Mesothelial cell of epicardium (in vitro differentiated cells): ENCODE data around the gene WDR45B. TPM values are rescaled to one million over a fixed set of nuclear protein-coding genes. Genes with fewer than 3 reads are reported as not detected.

Experiments
- DNase-seq, 2 experiments: peaks; one replicate each; pipeline ENCODE4 v3.0.0; 2021; ENCODE audit warnings: low spot score in 2 of 2; ENCODE audit not compliant: unreplicated experiment in 2 of 2
- H3K27ac Mint-ChIP-seq: 2 replicates; pipeline ENCODE4 v1.8.0; 2021; ENCODE audit warnings: mixed read lengths
- H3K27me3 Mint-ChIP-seq: 2 replicates; pipeline ENCODE4 v1.8.0; 2021; ENCODE audit warnings: low read depth, mixed read lengths
- H3K36me3 Mint-ChIP-seq: 2 replicates; pipeline ENCODE4 v1.8.0; 2021; ENCODE audit warnings: mixed read lengths
- H3K4me1 Mint-ChIP-seq: 2 replicates; pipeline ENCODE4 v1.8.0; 2021; ENCODE audit warnings: mixed read lengths
- H3K4me3 Mint-ChIP-seq: 2 replicates; pipeline ENCODE4 v1.8.0; 2021; ENCODE audit warnings: mild to moderate bottlenecking, moderate library complexity, mixed read lengths
- H3K9me3 Mint-ChIP-seq: 2 replicates; pipeline ENCODE4 v1.8.0; 2021; ENCODE audit warnings: mixed read lengths
- total RNA-seq: library from RNA; stranded (reverse); gene quantifications from 3 replicates; pipeline ENCODE4 v1.2.1, GENCODE V29; 2021
- TF ChIP-seq, protein P1 (sequence below): fragments of 200-600 bp; sonication (generic); IDR thresholded peaks from one replicate; pipeline ENCODE4 v1.5.0; 2021; ENCODE audit warnings: antibody characterized with exemption; ENCODE audit not compliant: unreplicated experiment

The WDR45B gene
- total RNA-seq, 1 donor from 2014 or later, result 92.3 TPM

DNA sequence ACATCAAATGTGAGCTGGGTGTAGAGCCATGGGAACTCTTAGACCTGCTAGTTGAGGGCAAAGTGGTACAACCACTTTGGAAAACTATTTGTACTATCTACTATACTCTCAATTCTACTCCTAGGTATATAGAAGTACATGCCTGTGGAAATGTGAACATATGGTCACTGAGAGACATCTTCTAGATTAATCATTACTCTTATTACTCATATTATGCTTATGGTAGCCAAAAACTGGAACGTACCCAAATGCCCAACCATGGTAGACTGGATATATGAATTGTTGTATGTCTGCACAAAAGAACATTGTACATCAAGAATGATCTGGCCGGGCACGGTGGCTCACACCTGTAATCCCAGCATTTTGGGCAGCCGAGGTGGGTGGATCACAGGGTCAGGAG lies 2.7 kb downstream of the WDR45B start:
- Mint-ChIP-seq H3K4me1 (peaks cover 13% of the 10 kb centered on the region), H3K27ac (peak overlapping the region; percentile 21), H3K36me3 (peaks cover 15% of the 10 kb centered on the region), H3K4me3 (peak overlapping the region; percentile 88), H3K9me3 (no peaks in the 10 kb centered on the region), H3K27me3 (no peaks in the 10 kb centered on the region)
- TF ChIP-seq, protein P1, sequence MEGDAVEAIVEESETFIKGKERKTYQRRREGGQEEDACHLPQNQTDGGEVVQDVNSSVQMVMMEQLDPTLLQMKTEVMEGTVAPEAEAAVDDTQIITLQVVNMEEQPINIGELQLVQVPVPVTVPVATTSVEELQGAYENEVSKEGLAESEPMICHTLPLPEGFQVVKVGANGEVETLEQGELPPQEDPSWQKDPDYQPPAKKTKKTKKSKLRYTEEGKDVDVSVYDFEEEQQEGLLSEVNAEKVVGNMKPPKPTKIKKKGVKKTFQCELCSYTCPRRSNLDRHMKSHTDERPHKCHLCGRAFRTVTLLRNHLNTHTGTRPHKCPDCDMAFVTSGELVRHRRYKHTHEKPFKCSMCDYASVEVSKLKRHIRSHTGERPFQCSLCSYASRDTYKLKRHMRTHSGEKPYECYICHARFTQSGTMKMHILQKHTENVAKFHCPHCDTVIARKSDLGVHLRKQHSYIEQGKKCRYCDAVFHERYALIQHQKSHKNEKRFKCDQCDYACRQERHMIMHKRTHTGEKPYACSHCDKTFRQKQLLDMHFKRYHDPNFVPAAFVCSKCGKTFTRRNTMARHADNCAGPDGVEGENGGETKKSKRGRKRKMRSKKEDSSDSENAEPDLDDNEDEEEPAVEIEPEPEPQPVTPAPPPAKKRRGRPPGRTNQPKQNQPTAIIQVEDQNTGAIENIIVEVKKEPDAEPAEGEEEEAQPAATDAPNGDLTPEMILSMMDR, result no peak
- no peak for DNase-seq

DNA sequence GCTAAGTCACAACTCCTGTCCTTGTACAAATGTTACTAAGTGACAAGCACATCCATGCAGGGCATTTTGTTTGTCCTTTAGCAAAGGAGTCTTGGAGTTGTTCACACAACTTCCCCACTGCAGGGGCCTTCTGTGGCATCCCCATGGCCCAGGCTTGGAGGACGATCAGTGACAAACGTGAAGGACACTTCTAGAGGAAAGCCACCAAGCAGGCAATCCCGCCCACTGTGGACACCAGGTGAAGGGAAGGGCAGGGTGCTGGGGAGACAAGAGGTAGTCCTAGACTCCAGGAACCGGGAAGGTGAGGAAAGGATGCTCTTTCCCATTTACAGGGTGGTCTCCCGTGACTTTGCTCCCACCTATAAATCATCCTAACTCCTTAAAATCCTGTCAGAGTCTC lies 4.1 kb downstream of the WDR45B start:
- TF ChIP-seq, protein P1, result no peak
- H3K9me3 Mint-ChIP-seq, result no peaks in the 10 kb centered on the region
- DNase-seq, result no peak
- no peak overlapping the region for H3K4me3 Mint-ChIP-seq
- peaks cover 23% of the 10 kb centered on the region for H3K36me3 Mint-ChIP-seq
- no peaks in the 10 kb centered on the region for H3K27me3 Mint-ChIP-seq
- peaks cover 11% of the 10 kb centered on the region for H3K4me1 Mint-ChIP-seq
- H3K27ac Mint-ChIP-seq, result peak overlapping the region; percentile 30

DNA sequence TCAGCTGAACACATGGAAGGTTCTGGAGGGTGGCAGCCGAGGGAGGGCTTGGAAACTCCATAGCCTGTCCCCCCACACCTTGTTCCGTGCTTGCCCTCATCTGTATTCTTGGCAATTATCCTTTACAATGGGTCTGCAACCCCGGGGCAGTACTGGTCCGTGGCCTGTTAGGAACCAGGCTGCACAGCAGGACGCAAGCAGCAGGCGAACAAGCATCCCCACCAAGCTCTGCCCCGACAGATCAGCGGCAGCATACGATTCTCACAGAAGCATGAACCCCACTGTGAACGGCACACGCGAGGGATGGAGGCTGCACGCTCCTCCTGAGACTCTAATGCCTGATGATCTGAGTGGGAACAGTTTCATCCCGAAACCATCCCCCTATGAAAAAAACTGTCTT lies 6.2 kb downstream of the WDR45B start:
- Mint-ChIP-seq H3K4me3 (no peak overlapping the region), H3K27ac (no peak overlapping the region), H3K27me3 (no peaks in the 10 kb centered on the region), H3K36me3 (peaks cover 34% of the 10 kb centered on the region), H3K9me3 (peaks cover 6% of the 10 kb centered on the region), H3K4me1 (peaks cover 13% of the 10 kb centered on the region)
- TF ChIP-seq, protein P1, result no peak
- no peak for DNase-seq

DNA sequence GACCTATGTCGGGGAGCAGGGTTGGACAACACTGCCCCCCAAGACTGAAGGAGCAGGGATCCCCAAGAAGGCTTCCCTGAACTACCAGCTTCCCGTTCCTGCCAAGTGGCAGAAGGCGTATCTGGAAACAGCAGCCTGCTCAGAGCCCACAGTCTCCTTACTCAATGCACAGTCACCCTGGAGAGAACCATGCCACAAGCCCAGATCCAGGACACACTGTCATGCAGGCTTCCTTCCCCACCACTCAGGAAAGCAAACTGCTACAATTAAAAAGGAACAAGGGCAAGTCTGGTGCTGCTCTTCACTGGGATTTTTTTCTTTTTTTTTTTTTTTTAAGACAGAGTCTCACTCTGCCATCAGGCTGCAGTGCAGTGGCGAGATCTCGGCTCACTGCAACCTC lies 8.2 kb downstream of the WDR45B start:
- Mint-ChIP-seq H3K9me3 (peaks cover 10% of the 10 kb centered on the region), H3K27me3 (no peaks in the 10 kb centered on the region), H3K27ac (peak overlapping the region; percentile 47), H3K36me3 (peaks cover 38% of the 10 kb centered on the region), H3K4me3 (no peak overlapping the region), H3K4me1 (peaks cover 12% of the 10 kb centered on the region)
- DNase-seq, result no peak
- TF ChIP-seq, protein P1, result no peak

DNA sequence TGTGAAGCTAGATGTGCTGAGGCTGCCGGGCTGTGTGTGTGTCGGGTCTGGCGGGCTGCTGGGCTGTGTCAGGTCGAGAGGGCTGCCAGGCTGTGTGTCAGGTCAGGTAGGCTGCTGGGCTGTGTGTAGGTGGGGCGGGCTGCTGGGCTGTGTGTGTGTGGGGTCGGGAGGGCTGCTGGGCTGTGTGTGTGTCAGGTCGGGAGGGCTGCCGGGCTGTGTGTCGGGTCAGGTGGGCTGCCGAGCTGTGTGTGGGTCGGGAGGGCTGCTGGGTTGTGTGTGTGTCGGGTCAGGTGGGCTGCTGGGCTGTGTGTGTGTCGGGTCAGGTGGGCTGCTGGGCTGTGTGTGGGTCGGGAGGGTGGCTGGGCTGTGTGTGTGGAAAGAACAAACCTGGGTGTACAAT lies 8.6 kb downstream of the WDR45B start:
- TF ChIP-seq, protein P1, result no peak
- peaks cover 14% of the 10 kb centered on the region for H3K4me1 Mint-ChIP-seq
- H3K27ac Mint-ChIP-seq, result peak overlapping the region; percentile 55
- peaks cover 40% of the 10 kb centered on the region for H3K36me3 Mint-ChIP-seq
- H3K4me3 Mint-ChIP-seq, result no peak overlapping the region
- H3K9me3 Mint-ChIP-seq, result peaks cover 10% of the 10 kb centered on the region
- H3K27me3 Mint-ChIP-seq, result no peaks in the 10 kb centered on the region
- no peak for DNase-seq

DNA sequence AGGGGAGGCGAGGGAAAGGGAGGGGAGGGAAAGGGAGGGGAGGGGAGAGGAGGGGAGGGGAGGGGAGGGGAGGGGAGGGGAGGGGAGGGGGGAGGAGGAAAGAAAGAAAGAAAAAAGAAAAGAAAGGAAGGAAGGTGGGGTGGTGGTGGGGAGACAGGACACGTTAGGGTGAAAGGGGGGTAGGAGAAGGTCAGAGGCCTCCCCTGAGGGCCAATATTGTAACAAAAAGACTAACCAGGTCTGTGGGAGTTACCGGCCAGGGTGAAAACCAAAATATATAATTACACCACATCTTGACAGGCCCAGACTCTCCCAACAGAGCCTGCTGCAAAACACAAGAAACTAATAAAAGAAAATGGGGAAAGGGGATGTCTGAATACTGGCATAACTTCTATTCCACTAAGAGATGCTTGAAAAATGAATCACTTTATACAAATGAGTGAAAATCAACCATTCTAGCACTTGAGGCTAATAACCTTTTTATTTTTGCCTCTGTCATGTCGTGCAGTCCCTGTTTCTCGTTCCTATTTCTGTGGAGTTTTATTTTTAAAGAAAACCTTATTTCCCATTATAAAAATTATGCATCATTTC lies 10.0 kb downstream of the WDR45B start:
- TF ChIP-seq, protein P1, result no peak
- DNase-seq, result no peak
- peaks cover 39% of the 10 kb centered on the region for H3K36me3 Mint-ChIP-seq
- H3K4me1 Mint-ChIP-seq, result peaks cover 18% of the 10 kb centered on the region
- no peak overlapping the region for H3K4me3 Mint-ChIP-seq
- no peak overlapping the region for H3K27ac Mint-ChIP-seq
- no peaks in the 10 kb centered on the region for H3K27me3 Mint-ChIP-seq
- peaks cover 10% of the 10 kb centered on the region for H3K9me3 Mint-ChIP-seq
